PC-3 (cell line): ENCODE measurements around the gene PTTG1IP2.

ENCODE experiments used
- EZH2 ChIP-seq: fragments of 300-600 bp; sonication (generic); IDR thresholded peaks from one replicate; pipeline ENCODE4 v1.6.1; 2017; ENCODE audit warnings: antibody characterized with exemption, mild to moderate bottlenecking, low read length; ENCODE audit not compliant: unreplicated experiment
- TF ChIP-seq, protein P1 (sequence below): fragments of 300-600 bp; sonication (generic); conservative IDR thresholded peaks from 2 replicates; pipeline ENCODE4 v1.5.1; 2017; ENCODE audit warnings: antibody characterized with exemption, low read depth, mild to moderate bottlenecking, low read length

DNA sequence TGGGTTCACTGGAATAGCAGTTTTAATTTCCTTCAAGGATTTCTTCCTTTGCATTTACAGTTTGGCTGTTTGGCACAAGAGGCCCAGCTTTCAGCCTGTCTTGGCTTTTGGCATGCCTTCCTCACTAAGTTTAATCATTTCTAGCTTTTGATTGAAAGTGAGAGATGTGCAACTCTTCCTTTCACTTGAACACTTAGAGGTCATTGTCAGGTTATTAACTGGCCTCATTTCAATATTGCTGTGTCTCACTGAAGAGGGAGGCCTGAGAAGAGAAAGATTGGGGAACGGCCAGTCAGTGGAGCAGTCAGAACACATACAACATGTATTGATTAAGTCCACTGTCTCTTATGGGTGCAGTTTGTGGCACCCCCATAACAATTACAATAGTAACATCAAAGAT, 33.9 kb downstream of the PTTG1IP2 start:
- TF ChIP-seq, protein P1, sequence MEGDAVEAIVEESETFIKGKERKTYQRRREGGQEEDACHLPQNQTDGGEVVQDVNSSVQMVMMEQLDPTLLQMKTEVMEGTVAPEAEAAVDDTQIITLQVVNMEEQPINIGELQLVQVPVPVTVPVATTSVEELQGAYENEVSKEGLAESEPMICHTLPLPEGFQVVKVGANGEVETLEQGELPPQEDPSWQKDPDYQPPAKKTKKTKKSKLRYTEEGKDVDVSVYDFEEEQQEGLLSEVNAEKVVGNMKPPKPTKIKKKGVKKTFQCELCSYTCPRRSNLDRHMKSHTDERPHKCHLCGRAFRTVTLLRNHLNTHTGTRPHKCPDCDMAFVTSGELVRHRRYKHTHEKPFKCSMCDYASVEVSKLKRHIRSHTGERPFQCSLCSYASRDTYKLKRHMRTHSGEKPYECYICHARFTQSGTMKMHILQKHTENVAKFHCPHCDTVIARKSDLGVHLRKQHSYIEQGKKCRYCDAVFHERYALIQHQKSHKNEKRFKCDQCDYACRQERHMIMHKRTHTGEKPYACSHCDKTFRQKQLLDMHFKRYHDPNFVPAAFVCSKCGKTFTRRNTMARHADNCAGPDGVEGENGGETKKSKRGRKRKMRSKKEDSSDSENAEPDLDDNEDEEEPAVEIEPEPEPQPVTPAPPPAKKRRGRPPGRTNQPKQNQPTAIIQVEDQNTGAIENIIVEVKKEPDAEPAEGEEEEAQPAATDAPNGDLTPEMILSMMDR, result no peak
- TF ChIP-seq EZH2, result no peak
